Measurements from ENCODE around the gene CAPN11.

GRCh38 chr6:44176762-44177509, 18.3 kb downstream of the CAPN11 start:
- TF ChIP-seq ZBTB26 (tag by site-specific recombination; optimal IDR thresholded peaks at IDR 0.05): no peak
- TF ChIP-seq GLI4 (tag by site-specific recombination; IDR thresholded peaks at IDR 0.05): no peak
- TF ChIP-seq ZNF175 (tag by site-specific recombination; IDR thresholded peaks at IDR 0.05): no peak
- TF ChIP-seq SP2 (tag by site-specific recombination; IDR thresholded peaks at IDR 0.05): no peak
- TF ChIP-seq CTCF (tag by site-specific recombination; IDR thresholded peaks at IDR 0.05): no peak
- TF ChIP-seq, protein P1, sequence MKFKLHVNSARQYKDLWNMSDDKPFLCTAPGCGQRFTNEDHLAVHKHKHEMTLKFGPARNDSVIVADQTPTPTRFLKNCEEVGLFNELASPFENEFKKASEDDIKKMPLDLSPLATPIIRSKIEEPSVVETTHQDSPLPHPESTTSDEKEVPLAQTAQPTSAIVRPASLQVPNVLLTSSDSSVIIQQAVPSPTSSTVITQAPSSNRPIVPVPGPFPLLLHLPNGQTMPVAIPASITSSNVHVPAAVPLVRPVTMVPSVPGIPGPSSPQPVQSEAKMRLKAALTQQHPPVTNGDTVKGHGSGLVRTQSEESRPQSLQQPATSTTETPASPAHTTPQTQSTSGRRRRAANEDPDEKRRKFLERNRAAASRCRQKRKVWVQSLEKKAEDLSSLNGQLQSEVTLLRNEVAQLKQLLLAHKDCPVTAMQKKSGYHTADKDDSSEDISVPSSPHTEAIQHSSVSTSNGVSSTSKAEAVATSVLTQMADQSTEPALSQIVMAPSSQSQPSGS (tag by site-specific recombination; IDR thresholded peaks at IDR 0.05; ENCODE audit: low read depth): no peak
- TF ChIP-seq, protein P2, sequence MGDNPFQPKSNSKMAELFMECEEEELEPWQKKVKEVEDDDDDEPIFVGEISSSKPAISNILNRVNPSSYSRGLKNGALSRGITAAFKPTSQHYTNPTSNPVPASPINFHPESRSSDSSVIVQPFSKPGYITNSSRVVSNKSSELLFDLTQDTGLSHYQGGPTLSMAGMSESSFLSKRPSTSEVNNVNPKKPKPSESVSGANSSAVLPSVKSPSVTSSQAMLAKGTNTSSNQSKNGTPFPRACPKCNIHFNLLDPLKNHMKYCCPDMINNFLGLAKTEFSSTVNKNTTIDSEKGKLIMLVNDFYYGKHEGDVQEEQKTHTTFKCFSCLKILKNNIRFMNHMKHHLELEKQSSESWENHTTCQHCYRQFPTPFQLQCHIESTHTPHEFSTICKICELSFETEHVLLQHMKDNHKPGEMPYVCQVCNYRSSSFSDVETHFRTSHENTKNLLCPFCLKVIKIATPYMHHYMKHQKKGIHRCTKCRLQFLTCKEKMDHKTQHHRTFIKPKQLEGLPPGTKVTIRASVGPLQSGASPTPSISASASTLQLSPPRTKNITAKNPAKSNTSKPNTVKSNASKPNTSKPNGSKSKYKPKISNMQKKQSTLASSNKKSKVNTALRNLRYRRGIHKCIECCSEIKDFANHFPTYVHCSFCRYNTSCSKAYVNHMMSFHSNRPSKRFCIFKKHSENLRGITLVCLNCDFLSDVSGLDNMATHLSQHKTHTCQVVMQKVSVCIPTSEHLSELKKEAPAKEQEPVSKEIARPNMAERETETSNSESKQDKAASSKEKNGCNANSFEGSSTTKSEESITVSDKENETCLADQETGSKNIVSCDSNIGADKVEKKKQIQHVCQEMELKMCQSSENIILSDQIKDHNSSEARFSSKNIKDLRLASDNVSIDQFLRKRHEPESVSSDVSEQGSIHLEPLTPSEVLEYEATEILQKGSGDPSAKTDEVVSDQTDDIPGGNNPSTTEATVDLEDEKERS (tag by site-specific recombination; IDR thresholded peaks at IDR 0.05): no peak
- TF ChIP-seq ZNF292 (tag by site-specific recombination; IDR thresholded peaks at IDR 0.05; ENCODE audit: borderline replicate concordance, low read depth): no peak

Data from HEK293 (cell line).